ENCODE data around the gene DLX4. TPM values are rescaled to one million over a fixed set of nuclear protein-coding genes. Genes with fewer than 3 reads are reported as not detected.
A peak's percentile ranks its signal among the peaks of the same experiment; 100 is the strongest.

DLX4 gene
- total RNA-seq, 4 donors from 2014 or later: 0.13 to 0.67 TPM; not detected in 2

- no peaks in the 10 kb centered on the region for H3K9me3 ChIP-seq
- TF ChIP-seq POLR2A (IDR thresholded peaks at IDR 0.05): no peak
- TF ChIP-seq CTCF (IDR thresholded peaks at IDR 0.05): no peak
- no peak overlapping the region for H3K4me3 ChIP-seq
- H3K4me1 ChIP-seq: peaks cover 7 to 16% (median 8%) of the 10 kb centered on the region in 3 donors
- intact Hi-C loops (cut with DNase I): loop anchor here (10.0 kb wide), 1 partner anchor 75 kb away; no protein-coding TSS in a partner anchor
- no peaks in the 10 kb centered on the region for H3K36me3 ChIP-seq
- no peak overlapping the region for H3K27ac ChIP-seq
- H3K27me3 ChIP-seq: peaks cover under 1 to 61% (median 16%) of the 10 kb centered on the region in 4 donors
- no peak for DNase-seq
- WGBS, 2 donors: 59 to 65% methylated on average over 5 to 7 of the region's 8 CpGs
Observed at GRCh38 chr17:49959183-49959935, 9.6 kb upstream of the DLX4 start.

GRCh38 chr17:49962599-49963308 lies 6.2 kb upstream of the DLX4 start:
- 7 to 36% methylated on average over 3 to 8 of the region's 11 CpGs for WGBS, 2 donors
- intact Hi-C loops (cut with DNase I): no loop called here
- Histone ChIP-seq H3K27ac (no peak overlapping the region), H3K9me3 (no peaks in the 10 kb centered on the region), H3K4me1 (peaks cover 11 to 28% (median 17%) of the 10 kb centered on the region in 3 donors), H3K27me3 (peaks cover 14 to 81% (median 39%) of the 10 kb centered on the region in 4 donors), H3K36me3 (no peaks in the 10 kb centered on the region), H3K4me3 (no peak overlapping the region)
- no peak for TF ChIP-seq POLR2A (IDR thresholded peaks at IDR 0.05)
- TF ChIP-seq CTCF (IDR thresholded peaks at IDR 0.05): no peak
- no peak for DNase-seq

GRCh38 chr17:49963309-49963625 lies 5.7 kb upstream of the DLX4 start:
- Histone ChIP-seq H3K4me1 (peaks cover 13 to 31% (median 18%) of the 10 kb centered on the region in 3 donors), H3K27me3 (peaks cover 14 to 86% (median 39%) of the 10 kb centered on the region in 4 donors), H3K9me3 (no peaks in the 10 kb centered on the region), H3K4me3 (no peak overlapping the region), H3K36me3 (no peaks in the 10 kb centered on the region), H3K27ac (no peak overlapping the region)
- TF ChIP-seq POLR2A (IDR thresholded peaks at IDR 0.05): no peak
- no peak for TF ChIP-seq CTCF (IDR thresholded peaks at IDR 0.05)
- no peak for DNase-seq
- intact Hi-C loops (cut with DNase I): no loop called here
- WGBS, 2 donors: 13 to 42% methylated on average over 4 of the region's 4 CpGs

GRCh38 chr17:49963626-49964302 lies 5.2 kb upstream of the DLX4 start:
- WGBS, 2 donors: 13 to 24% methylated on average over 34 to 40 of the region's 52 CpGs
- TF ChIP-seq CTCF (IDR thresholded peaks at IDR 0.05) (no peak), POLR2A (IDR thresholded peaks at IDR 0.05) (no peak)
- intact Hi-C loops (cut with DNase I): no loop called here
- Histone ChIP-seq H3K4me3 (peak overlapping the region in 1 of 4 donors; percentile 4), H3K27ac (no peak overlapping the region), H3K27me3 (peaks cover 14 to 90% (median 39%) of the 10 kb centered on the region in 4 donors), H3K36me3 (no peaks in the 10 kb centered on the region), H3K9me3 (no peaks in the 10 kb centered on the region), H3K4me1 (peaks cover 14 to 36% (median 23%) of the 10 kb centered on the region in 3 donors)
- DNase-seq: no peak

Data from esophagus squamous epithelium (tissue), 5 donors.